Stromal cell of bone marrow (primary cell): Measurements from ENCODE around the gene SELENOW.
"Not testable (repeated sequence)": the region's sequence is repeated elsewhere in the genome, so short reads cannot be mapped to it uniquely, and the experiment has no call there.

ENCODE experiments used
- DNase-seq: peaks from one replicate; pipeline ENCODE4 v3.0.0-alpha.2; 2012; ENCODE audit warnings: low read depth

SELENOW gene

DNA sequence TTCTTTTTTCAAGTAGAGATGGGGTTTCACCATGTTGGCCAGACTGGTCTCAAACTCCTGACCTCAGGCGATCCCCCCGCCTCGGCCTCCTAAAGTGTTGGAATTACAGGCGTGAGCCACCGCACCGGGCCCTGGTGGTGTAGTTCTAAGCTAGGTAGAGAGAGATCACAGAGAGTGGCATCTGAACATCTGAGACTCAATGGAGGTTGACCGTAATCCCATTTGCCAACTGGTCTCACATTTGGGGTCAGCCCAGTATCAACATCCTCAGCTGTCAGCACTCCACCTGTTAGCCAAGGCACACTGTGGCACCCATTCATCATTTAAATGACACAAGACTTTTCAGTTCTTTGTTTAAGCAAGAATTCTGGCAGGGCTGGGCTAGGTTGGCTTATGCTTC lies 8.1 kb downstream of the SELENOW start:
- no peak for DNase-seq

DNA sequence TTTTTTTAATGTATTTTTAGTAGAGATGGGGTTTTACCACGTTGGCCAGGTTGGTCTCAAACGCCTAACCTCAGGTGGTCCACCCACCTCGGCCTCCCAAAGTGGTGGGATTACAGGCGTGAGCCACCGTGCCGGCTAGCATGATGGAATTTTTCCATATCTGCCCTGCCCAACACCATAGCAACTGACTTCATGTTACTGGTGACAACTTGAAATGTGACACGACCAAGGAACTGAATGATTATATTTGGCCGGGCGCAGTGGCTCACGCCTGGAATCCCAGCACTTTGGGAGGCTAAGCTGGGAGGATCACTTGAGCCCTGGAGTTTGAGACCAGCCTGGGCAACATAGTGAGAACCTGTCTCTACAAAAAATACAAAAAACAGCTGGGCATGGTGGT lies 8.8 kb downstream of the SELENOW start:
- DNase-seq: not testable (repeated sequence)

DNA sequence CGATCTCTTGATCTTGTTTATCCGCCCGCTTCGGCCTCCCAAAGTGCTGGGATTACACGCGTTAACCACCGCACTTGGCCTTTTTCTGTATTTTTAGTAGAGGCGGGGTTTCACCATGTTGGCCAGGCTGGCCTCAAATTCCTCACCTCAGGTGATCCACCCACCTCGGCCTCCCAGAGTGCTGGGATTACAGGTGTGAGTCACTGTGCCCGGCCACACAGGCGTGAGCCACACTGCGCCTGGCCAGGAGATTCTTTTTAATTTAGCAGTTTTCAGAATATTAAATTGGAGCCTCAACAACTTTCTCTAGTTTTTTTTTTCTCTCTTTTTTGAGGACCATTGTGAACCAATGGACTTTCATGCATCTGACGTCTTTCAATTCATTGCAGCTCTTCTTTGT lies 11.3 kb downstream of the SELENOW start:
- DNase-seq: not testable (repeated sequence)

DNA sequence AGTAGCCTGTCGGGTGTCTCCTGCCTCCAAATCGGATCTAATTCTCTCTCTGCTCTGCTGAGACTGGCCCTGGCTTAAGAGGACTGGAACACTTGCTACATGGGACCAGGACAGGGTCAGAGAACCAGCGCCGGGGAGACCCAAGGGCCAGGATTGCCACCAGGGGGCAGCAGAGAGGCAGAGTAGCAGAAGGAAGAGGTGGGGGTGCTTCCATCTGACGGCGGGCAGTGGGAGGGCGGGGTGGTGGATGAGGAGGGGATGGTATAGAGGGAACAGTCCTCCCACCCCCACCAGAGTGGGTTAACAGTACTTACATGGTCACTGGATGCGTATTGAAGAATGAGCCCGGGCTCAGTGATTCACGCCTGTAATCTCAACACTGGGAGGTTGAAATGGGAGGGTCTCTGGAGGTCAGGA lies 11.9 kb downstream of the SELENOW start:
- no peak for DNase-seq

DNA sequence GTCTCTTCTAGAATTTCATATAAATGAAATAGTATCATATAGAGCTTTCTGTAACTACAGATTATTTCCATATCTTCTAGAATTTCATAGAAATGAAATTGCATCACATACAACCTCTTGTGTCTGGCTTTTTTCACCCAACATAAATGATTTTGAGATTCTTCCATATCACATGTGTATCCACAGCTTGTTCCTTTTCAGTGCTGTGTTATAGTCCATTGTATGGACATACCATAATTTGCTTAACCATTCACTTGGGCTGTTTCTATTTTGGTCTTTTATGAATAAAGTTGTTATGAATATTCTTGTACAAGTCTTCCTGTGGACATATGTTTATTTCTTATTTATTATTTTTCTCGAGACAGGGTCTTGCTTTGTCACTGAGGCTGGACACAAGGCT lies 14.1 kb downstream of the SELENOW start:
- no peak for DNase-seq

DNA sequence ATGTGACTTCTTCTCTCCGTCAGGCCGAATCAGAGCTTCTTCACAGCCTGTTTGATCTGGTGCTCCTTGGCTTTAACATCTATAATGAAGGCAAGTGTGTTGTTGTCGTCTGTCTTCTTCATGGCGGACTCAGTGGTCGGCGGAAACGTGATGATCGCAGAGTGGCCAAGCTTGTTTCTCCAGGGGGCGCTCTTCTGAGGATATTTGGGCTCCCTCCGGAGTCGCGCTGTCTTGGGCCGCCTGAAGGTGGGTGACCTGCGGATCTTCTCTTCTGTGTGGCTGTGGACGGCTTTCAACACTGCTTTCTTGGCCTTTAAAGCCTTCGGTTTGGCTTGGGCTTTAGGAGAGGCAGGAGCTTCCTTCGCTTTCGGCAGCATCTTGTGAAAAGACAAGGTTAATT lies 16.0 kb downstream of the SELENOW start:
- no peak for DNase-seq

DNA sequence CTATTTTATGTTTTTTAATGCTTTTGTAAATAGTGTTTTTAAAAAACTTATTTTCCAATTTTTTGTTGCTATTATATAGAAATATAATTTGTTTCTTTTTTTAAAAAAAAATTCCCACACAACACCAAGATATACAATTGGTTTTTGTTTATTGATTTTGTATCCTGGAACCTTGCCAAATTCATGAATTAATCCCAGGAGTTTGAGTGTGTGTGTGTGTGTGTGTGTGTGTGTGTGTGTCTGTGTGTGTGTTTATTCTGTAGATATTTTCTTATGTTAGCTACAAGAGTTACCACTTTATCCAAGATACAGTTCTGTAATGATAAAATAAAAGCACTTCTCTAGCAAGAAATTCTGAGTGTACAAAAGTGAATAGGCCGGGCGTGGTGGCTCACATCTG lies 18.3 kb downstream of the SELENOW start:
- no peak for DNase-seq

DNA sequence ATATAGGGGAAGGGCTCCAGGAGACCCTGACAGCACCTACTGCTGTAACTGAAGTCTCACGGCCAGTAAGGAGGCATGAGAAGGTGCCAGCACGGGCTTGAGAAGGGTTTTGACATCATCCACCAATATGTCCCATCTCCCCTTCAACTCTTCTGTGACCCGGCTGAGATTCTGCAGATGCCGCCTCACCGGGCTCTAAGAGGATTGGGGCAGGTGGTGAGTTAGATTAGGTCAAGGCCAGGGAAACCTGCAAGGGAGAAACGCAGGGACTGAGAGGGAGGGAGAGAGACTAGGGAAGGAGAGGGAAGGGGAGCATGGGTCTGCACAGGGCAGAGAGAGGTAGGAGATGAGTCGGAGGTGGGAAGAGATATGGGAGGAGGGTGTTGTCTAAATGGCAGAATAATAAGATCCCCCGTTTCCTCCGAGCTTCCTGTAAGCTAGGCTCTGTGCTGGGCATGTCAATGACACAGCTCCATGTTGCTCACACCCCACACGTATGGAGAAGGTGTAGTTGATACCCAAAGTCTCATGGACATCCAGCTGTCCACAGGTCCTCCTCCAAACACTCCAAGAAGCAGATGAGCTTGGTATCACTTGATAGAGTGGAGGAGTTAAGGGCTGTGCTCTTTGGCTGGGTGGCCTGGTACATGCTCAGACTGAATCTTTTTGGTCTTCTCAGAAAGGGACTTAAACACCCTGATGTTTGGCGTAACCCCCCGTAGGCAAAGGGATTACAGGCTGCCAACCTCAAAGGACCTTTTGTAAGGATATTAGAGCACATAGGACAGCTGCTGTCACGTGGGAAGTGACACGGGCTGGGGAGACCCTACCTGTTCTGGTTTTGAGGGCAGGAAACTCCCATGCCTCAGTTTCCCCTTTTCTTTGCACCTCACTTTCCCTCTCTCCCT lies 19.7 kb downstream of the SELENOW start:
- no peak for DNase-seq

DNA sequence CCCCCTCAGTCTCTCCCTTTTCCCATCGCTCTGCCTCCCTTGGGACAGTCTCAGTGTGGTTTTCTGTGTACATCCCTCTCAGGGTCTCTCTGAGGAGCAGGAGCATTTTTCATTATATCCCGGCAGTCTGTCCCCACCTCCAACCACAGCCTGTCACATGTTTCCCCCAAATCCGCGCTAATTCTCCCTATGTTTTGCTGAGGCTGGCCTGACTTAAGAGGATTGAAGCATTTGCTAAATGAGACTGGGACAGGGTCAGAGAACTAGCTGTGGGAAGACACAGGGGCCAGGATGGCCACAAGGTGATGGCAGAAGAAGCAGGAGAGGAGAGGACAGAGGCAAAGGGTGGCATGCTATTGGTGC lies 20.4 kb downstream of the SELENOW start:
- no peak for DNase-seq

DNA sequence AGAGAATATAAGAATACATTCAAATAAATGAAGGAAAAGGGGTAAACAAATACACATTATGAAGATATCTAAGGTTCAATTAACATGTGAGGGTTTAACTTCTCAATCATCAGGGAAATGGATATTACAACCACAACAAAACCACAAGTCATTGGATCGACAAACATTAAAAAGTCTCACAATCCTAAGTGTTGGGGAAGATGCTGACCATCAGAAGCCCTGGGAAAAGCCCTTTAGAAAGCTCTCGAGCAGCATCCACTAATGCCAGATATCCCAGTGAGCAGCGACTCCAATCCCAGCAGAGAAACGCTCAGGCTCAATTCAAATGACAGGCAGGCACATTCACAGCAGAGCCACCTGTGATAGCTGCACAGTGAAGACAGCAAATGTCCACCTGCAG lies 22.8 kb downstream of the SELENOW start:
- no peak for DNase-seq

DNA sequence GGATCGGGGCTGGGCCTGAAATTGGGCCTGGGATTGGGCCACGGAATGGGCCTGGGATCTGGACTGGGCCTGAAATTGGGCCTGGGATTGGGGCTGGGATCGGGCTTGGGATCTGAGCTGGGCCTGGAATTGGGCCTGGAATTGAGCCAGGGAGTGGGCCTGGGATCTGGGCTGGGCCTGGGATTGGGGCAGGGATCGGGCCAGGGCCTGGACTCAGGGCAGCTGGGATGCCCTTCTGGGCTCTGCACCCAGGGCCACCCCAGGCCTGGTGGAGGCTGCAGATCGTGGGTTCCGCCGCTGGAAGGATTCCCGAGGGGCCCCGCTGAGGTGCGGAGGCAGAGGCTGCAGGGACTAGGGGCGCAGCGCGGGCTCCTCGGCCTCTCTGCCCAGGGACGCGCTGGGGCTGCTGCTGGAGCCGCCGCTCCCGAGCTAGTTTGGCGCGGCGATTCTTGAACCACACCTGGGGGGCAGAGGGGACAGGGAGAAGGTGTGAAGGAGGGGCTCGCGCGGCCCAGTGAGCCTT lies 24.1 kb downstream of the SELENOW start:
- no peak for DNase-seq

DNA sequence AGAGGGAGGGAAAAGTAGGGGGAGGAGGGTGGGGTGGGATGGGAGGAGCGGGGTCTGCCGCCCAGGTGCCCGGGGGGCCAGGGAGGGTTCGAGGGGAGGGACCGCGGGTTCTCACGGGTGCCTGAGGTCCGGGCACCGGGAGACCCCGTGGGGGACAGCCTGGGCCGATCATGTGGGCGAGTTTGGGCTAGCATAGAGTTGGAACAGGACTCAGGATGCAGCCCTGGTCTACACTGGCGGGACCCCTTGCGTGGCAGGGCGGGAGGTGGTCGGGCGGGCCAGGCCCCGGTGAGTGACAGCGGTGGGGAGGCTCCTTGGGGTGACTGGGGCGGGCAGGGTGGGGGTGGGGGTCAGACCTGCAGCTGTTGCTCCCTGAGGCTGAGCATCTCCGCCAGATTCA lies 24.6 kb downstream of the SELENOW start:
- DNase-seq: not testable (repeated sequence)

DNA sequence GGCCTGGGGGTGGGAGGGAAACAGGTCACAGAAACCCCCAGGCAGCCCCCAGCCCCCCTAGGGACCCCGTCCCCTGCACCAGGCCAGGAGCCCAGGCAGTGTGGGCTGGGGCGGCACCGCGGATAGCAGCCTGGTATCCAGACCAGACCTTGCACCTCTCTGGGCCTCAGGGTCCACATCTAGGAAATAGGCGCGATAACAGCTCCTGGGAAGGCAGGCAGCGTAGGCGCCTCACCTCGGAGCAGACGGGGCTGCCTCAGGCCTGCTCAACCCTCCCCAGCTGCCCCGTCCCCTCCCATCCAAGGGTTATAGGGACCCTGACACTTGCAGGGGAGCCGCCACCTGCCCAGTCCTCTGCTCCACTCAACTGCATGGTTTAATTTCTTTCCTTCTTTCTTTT lies 25.2 kb downstream of the SELENOW start:
- not testable (repeated sequence) for DNase-seq

DNA sequence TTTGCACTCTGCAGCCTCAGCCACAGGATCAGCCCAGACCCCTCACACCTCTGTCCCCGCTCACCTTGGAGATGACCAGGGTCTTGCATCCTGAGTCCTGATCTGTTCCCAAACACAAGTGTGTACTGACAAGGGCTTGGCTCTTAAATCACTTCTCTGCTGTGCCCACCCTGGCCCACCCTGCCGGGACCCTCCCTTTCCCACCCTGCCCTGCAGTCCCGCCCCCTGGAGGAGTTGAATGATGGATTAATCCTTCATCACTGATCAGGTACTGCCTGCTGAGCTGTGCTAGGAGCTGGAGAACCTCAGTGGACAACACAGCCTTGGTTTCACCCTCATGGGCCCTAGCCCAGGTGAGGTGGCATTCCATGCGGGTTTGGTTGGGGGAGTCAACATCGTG lies 25.9 kb downstream of the SELENOW start, which contains the start of gene TPRX1:
TSS of gene TPRX1 (minus strand) at position 101 of the 400 bp plus-strand sequence. CDS start at position 89, 12 bp downstream.
- not testable (repeated sequence) for DNase-seq

DNA sequence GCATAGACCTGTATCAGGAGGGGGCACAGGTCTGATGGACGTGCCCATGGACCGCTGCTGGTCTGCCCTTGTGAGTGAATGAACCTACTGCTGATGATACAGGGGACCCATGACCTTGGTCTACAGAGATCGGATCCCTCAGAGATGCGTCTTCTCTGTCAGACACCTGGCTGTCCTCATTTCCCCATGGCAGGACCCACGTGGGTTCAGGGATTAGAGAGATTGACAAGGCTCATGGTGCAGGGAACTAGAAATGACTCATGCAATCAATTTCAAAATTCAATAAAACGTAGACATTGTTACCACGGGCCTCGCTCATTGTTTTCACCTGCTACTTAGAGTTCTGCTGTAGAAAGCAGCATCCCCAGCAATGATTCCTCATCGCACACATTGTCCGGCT lies 26.8 kb downstream of the SELENOW start:
- DNase-seq: no peak

DNA sequence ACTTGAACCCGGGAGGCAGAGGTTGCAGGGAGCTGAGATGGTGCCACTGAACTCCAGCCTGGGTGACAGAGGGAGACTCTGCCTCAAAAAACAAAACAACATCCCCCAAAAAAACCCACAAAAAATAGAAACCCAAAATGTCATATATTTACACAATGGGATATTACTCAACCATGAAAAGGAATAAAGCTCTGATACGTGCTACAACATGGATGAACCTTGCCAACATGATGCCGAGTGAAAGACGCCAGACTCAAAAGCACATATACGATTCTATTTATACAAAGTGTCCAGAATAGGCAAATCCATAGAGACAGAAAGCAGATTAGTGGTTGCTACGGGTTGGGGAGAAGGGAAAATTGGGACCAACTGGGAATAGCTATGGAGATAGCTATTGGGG lies 27.9 kb downstream of the SELENOW start:
- no peak for DNase-seq

DNA sequence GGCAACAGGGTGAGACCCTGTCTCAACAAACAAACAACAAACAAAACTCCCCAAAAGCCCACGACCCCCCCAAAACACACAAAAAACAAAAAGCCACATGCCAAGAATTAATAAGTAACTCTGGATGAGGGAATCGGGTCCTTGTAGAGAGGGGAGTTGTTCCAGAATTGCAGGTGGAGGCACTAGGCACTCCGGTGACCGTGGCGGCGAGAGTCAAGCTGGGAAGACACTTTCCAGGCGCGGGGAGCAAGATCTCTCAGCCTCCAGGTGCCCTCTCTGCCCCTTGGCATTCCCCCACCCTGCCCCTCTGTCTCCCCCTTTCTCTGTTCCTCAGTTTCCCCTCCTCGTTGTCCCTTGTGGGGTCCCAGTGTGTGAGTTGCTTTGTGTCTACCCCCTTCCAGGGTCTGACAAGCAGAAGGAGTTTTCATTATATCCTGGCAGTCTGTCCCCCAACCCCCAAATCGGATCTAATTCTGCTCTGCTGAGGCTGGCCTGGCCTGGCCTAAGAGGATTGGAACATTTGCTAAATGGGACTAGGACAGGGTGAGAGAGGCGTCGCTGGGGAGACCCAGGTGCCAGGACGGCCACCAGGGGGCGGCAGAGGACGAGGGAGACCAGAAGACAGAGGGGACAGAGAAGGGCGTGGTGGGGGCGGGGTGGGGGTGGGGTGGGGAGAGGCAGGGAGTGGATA lies 34.9 kb downstream of the SELENOW start:
- no peak for DNase-seq

DNA sequence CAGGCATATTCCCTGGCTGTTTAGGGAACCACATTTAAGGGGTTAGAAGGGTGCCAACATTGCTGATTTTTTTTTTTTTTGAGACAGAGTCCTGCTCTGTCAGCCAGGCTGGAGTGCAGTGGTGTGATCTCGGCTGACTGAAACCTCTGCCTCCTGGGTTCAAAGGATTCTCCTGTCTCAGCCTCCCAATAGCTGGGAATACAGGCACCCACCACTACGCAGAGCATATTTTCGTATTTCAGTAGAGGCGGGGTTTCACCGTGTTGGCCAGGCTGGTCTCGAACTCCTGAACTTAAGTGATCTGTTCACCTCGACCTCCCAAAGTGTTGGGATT lies 35.5 kb downstream of the SELENOW start:
- DNase-seq: no peak

DNA sequence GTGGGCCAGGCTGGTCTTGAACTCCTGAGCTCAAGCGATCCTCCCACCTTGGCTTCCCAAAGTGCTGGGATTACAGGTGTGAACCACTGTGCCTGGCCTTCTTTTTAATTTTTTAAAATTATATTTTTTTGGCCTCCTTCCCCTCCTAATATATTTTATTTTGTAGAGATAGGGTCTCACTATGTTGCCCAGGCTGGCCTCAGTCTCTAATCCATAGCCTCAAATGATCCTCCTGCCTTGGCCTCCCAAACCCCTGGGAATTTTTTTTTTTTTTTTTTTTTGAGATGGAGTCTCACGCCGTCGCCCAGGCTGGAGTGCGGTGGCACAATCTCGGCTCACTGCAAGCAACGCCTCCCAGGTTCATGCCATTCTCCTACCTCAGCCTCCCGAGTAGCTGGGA lies 37.8 kb downstream of the SELENOW start:
- not testable (repeated sequence) for DNase-seq

DNA sequence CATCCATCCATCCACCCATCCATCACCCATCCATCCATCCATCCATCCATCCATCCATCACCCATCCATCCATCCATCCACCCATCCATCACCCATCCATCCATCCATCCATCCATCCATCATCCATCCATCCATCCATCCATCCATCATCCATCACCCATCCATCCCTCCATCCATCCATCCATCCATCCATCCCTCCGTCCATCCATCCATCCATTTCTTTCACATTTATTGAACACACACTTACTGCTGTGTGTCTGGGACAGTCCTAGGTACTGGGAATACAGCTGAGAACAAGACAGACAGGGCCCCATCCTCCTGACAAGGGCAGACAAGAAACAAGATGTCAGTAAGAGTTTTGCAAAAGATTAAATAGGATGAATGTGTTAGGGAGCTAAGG lies 39.7 kb downstream of the SELENOW start:
- DNase-seq: not testable (repeated sequence)

DNA sequence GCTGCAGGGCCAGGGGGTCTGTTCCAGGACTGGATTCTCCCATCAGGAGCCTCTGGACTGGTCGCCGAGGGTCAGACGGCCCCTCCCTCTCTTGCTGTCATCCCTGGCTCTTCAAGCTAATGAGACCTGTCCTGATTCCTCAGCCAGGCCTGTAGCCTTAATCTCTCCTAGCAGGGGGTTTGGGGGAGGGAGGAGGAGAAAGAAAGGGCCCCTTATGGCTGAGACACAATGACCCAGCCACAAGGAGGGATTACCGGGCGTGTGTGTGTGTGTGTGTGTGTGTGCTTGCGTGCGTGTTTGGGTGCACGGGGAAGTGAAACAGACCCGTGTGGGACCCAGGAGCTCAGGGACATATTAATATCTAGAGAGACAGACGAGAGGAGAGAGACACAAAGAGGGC lies 41.4 kb downstream of the SELENOW start:
- DNase-seq: no peak

DNA sequence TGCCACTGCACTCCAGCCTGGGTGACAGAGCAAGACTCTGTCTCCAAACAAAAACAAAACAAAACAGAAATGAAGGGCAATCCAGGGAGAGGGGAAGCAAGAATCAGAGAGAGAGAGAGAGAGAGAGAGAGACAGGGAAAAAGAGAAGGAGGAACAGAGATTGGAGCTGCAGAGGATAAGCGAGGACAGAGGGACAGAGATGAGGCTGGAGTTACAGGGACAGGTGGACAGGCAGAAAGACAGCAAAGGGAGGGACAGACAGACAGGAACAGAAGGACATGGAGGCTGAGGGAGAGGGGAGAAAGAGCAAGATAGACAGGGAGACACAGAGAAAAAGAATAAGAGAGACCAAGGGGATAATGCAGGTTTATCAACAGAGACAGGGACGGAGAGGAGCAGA lies 41.9 kb downstream of the SELENOW start:
- DNase-seq: no peak

DNA sequence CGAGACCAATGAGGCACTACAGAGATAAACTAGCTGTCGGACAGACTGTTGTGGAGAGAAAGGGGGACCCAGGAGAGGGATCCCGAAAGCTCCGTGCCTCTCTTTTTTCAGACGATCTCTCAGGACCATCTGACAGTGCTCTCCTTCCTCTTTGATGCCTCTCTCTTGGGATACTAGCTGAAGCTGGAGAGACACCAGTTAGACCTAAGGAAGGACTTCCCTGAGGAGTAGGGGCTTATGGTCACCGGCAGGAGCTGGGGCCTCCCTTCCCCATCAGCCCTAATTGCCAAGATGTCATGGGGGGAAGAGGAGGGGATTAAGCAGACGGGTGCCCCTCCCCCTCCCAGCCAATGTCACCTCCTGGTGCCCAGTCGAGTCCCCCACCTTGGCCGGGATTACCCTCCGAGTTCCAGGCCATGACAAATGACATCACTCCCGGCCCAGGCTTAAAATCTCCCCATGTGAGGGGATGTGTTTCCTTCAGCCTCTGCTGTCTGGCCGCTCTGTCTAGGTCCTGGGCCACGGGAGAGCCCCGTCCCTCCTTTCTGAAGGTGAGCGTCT lies 43.0 kb downstream of the SELENOW start, which contains the start of gene CRX:
TSS of gene CRX (plus strand) at position 478 of the 561 bp plus-strand sequence. CDS start 12,507 bp downstream, outside the sequence.
- no peak for DNase-seq
